ENCODE measurements around the gene CEP192.
"Not testable (repeated sequence)": the region's sequence is repeated elsewhere in the genome, so short reads cannot be mapped to it uniquely, and the experiment has no call there.

CEP192 gene

GRCh38 chr18:12995424-12995823 lies 4.3 kb downstream of the CEP192 start:
- no peak for DNase-seq

GRCh38 chr18:12995952-12996477 lies 4.9 kb downstream of the CEP192 start:
- no peak for DNase-seq

GRCh38 chr18:12996661-12997292 lies 5.6 kb downstream of the CEP192 start:
- no peak for DNase-seq

DNA sequence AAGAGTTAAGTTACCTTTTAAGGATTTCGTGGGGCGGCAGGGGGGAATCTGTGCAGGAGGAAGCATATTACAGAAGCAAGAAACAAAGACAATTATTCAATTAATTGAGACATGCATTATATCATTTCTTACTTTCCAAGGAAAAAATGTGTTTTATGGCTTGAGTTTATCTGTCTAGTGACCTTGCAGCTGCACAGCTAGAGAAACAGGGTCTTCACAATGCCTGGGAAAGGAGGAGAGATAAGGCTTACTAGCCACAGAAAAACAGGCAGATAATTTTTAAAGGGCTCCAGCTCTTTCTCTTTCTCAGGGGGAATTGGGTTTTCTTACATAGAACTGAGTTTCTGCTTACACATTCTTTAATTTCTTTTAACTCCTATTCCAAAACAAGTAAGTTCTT lies 6.2 kb downstream of the CEP192 start:
- DNase-seq = not testable (repeated sequence)

GRCh38 chr18:12998332-12999060 lies 7.3 kb downstream of the CEP192 start:
- DNase-seq = no peak

DNA sequence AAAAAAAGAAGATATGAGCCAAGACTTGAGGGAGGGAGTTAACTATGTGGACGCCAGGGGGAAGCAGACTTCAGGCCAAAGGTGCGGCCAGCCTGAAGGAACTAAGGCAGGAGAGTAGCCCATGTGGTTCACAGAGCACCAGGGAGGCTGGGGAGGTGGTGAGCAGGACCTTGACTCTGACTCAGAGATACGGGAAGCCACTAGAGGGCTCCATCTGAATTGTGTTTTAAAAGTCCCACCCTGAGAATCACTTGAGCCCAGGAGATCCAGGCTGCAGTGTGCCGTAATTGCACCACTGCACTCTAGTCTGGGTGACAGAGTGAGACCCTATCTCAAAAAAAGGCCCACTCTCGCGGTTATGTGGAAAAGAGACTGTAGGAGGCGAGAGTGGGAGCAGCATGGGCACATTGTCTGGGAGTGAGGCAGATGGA lies 12.3 kb downstream of the CEP192 start:
- peak; percentile 33 for DNase-seq

DNA sequence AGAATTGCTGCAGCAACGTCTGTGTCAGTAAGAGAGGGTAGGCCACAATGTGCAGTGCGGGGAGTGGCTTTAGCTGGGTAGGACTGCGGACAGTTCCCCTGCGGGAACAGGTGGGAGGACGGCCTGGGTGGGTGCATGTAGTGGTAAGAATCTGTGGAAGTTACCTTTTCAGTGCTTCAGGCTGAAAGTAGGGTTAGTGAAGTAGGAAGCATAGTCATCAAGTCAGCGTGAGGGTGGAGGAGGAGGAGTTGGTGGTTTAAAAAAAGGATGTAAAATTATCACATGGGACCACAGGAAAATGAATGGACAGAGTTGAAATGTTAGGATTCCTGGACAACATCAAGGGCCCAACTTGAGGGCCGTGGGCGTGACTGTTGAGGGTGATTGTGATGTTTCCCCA lies 13.2 kb downstream of the CEP192 start:
- no peak for DNase-seq

GRCh38 chr18:13005289-13005688 lies 14.1 kb downstream of the CEP192 start:
- no peak for DNase-seq

- DNase-seq = no peak
These were observed 15.5 kb downstream of the CEP192 start for GRCh38 chr18:13006531-13007247.

- no peak for DNase-seq
These were observed 16.0 kb downstream of the CEP192 start for GRCh38 chr18:13007248-13007560.

GRCh38 chr18:13011719-13012118 lies 20.6 kb downstream of the CEP192 start:
- DNase-seq = no peak

GRCh38 chr18:13014232-13014631 lies 23.1 kb downstream of the CEP192 start:
- DNase-seq = no peak

DNA sequence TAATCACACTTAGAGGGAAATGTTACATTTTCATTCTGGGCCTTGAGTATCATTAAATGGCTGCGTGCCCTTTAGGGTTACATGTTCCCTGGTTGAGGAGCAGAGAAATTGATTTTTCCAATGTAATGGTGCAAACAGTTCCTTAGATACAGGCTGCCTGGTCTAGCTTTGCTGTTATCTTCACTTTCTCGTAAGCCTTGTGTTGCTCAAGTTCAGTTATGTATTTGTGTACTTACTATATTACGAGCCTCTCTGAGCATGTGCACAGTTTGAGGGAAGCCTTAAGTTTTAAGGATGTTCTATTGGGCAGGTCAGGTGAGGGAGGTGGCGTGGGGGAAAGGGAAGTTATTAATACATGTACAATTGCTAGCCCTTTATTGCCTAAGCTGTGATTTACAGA lies 23.7 kb downstream of the CEP192 start:
- DNase-seq = no peak

- DNase-seq = no peak
These were observed 26.2 kb downstream of the CEP192 start for GRCh38 chr18:13017247-13017875.

DNA sequence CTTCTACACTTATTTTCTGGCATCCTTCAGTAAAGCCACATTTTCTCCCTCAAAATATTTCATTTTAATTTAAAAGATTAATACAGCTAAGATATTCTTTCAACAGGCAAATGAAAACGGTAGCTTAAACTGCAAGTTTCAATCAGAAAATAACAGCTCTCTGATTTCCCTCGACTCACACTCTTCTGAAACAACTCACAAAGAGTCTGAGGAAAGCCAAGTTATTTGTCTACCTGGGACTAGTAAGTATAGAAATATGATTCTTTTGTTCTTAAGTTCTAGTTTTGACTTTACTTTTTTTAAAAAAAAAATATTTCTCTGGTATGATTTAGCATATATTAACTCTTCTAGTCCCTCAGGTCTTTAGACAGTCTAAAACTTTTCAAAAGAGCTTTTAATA lies 27.2 kb downstream of the CEP192 start:
- DNase-seq = no peak

GRCh38 chr18:13019301-13019700 lies 28.1 kb downstream of the CEP192 start:
- no peak for DNase-seq

DNA sequence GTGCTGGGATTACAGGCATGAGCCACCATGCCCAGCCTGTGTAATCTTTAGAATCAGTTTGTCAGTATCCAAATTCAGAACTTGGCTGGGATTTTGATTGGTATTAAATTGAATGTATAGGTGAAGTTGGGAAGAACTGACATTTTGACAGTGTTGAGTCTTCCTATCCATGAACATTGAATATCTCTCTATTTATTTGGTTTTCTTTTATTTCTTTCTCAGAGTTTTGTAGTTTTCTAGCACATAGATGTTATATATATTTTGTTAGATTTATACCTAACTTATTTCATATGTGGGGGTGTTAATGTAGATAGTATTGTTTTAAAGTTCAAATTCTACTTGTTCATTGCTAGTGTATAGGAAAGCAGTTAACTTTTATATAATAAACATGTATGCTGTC lies 31.5 kb downstream of the CEP192 start:
- no peak for DNase-seq

- DNase-seq = no peak
These were observed 34.1 kb downstream of the CEP192 start for GRCh38 chr18:13025233-13025632.

DNA sequence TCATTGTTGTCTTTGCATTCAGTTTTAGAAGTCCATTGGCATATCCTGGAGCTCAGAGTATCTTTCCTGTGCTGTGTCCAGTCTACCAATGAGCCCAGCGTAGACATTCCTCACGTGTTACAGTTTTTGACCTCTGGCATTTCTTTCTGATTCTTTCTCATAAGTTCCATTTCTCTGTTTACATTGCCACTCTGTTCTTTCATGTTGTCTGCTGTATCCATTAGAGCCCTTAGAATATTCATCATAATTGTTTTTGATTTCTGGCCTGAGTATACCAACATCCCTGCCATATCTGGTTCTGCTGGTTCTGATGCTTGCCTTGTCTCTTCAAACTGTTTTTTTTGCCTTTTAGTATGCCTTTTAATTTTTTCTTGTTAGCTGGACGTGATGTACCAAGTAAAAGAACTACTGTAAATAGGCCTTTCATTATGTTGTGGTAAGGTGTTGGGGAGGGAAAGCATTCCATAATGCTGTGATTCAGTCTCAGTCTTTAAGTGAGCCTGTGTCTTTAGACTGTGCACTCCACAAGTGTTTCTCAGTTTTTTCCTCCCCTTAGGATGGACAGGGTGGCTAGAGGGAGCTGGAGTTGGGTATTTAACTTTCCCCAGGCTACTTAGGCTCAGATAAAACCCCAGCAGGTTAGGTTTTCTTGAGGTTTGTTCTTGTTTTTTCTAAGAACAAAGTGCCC lies 35.6 kb downstream of the CEP192 start:
- DNase-seq = no peak

DNA sequence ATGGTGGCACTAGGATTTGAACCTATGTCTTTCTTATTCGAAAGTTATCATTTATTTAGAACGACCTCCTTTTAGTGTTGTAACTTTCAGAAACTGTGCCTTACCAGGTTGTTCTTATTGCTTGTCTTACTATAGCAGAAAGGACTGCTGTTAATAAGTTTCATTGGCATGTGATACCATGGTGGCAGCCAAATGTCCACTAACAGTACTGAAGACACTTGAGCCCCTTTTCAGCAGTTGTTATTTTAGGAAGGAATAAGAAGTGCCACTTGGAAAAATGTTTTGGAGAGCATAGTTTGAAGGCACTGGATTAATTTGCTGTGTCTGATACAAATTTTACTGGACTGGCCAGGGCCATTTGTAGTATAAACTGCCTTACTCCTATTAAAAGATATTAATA lies 37.7 kb downstream of the CEP192 start:
- DNase-seq = no peak

GRCh38 chr18:13032173-13032572 lies 41.0 kb downstream of the CEP192 start:
- DNase-seq = no peak

DNA sequence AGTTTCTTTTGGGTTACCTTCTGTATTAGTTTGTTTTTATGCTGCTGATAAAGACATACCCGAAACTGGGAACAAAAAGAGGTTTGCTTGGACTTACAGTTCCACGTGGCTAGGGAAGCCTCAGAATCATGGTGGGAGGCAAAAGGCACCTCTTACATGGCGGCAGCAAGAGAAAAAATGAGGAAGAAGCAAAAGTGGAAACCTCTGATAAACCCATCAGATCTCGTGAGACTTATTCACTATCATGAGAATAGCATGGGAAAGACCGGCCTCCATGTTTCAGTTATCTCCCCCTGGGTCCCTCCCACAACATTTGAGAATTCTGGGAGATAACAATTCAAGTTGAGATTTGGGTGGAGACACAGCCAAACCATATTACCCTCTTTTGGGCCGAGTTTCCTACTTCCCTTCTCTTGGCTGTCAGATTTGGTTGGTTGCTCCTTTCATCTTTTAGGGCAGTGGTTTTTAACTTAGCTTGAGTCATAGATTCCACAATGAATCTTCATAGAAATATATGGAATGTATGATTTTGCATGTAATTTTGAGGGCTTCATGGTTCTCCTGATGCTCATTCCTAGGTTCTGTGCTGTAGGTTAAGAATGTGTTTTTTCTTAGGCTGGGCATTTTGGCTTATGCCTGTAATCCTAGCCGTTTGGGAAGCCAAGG lies 44.2 kb downstream of the CEP192 start:
- DNase-seq = no peak

Measured in activated CD4-positive, alpha-beta T cell treated with anti-CD3 and anti-CD28 coated beads for 48 hours (primary cell).